ENCODE results near the gene WIPF3.

DNA sequence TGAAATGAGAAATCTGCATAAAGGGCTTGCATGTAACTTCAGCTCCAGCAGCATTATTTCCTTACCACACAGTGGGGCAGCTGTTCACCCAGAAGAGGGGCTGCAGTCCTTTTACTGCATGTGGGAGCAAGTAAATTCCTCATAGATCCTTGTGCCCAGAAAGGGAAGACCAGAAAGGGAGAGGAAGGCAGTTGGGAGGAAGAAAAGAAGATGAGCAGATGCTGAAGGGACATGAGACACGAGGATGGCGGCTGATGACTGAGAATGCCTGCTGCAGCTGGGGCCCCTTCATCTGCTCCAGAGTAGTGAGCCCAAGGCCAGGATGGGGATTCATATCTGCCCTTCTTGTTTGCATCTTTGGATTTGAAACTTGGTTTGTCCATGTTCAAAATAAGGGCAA, 80.5 kb downstream of the WIPF3 start:
- TF ChIP-seq, protein P1, sequence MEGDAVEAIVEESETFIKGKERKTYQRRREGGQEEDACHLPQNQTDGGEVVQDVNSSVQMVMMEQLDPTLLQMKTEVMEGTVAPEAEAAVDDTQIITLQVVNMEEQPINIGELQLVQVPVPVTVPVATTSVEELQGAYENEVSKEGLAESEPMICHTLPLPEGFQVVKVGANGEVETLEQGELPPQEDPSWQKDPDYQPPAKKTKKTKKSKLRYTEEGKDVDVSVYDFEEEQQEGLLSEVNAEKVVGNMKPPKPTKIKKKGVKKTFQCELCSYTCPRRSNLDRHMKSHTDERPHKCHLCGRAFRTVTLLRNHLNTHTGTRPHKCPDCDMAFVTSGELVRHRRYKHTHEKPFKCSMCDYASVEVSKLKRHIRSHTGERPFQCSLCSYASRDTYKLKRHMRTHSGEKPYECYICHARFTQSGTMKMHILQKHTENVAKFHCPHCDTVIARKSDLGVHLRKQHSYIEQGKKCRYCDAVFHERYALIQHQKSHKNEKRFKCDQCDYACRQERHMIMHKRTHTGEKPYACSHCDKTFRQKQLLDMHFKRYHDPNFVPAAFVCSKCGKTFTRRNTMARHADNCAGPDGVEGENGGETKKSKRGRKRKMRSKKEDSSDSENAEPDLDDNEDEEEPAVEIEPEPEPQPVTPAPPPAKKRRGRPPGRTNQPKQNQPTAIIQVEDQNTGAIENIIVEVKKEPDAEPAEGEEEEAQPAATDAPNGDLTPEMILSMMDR (IDR thresholded peaks at IDR 0.05; ENCODE audit: insufficient read depth, low read length) = no peak
- TF ChIP-seq, protein P2, sequence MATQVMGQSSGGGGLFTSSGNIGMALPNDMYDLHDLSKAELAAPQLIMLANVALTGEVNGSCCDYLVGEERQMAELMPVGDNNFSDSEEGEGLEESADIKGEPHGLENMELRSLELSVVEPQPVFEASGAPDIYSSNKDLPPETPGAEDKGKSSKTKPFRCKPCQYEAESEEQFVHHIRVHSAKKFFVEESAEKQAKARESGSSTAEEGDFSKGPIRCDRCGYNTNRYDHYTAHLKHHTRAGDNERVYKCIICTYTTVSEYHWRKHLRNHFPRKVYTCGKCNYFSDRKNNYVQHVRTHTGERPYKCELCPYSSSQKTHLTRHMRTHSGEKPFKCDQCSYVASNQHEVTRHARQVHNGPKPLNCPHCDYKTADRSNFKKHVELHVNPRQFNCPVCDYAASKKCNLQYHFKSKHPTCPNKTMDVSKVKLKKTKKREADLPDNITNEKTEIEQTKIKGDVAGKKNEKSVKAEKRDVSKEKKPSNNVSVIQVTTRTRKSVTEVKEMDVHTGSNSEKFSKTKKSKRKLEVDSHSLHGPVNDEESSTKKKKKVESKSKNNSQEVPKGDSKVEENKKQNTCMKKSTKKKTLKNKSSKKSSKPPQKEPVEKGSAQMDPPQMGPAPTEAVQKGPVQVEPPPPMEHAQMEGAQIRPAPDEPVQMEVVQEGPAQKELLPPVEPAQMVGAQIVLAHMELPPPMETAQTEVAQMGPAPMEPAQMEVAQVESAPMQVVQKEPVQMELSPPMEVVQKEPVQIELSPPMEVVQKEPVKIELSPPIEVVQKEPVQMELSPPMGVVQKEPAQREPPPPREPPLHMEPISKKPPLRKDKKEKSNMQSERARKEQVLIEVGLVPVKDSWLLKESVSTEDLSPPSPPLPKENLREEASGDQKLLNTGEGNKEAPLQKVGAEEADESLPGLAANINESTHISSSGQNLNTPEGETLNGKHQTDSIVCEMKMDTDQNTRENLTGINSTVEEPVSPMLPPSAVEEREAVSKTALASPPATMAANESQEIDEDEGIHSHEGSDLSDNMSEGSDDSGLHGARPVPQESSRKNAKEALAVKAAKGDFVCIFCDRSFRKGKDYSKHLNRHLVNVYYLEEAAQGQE (IDR thresholded peaks at IDR 0.05; ENCODE audit: insufficient replicate concordance, low read depth) = no peak
- TF ChIP-seq GABPA (IDR thresholded peaks at IDR 0.05; ENCODE audit: low read depth) = no peak

Measured in HL-60 (cell line).